GM19328 (cell line): Measurements from ENCODE around the gene GMCL1.
"Not testable (repeated sequence)": the region's sequence is repeated elsewhere in the genome, so short reads cannot be mapped to it uniquely, and the experiment has no call there.

Experiments used
- ATAC-seq: cut with Tn5 transposase; IDR thresholded peaks from one replicate; pipeline ENCODE4 v1.9.1; 2021; ENCODE audit warnings: mild to moderate bottlenecking, moderate library complexity; ENCODE audit not compliant: unreplicated experiment

Gene GMCL1

GRCh38 chr2:69846182-69847067, 17.0 kb downstream of the GMCL1 start:
- ATAC-seq: no peak

GRCh38 chr2:69847068-69847828, 17.8 kb downstream of the GMCL1 start:
- ATAC-seq: no peak

- no peak for ATAC-seq
Observed at GRCh38 chr2:69848186-69848790, 18.8 kb downstream of the GMCL1 start.

- no peak for ATAC-seq
Observed at GRCh38 chr2:69858261-69858660, 28.8 kb downstream of the GMCL1 start.

- ATAC-seq: no peak
Observed at GRCh38 chr2:69863298-69863697, 33.8 kb downstream of the GMCL1 start.

- no peak for ATAC-seq
Observed at GRCh38 chr2:69888451-69888850, 59.0 kb downstream of the GMCL1 start.

GRCh38 chr2:69889302-69889701, 59.8 kb downstream of the GMCL1 start:
- ATAC-seq: no peak

- ATAC-seq: no peak
Observed at GRCh38 chr2:69890881-69891280, 61.4 kb downstream of the GMCL1 start.

- ATAC-seq: not testable (repeated sequence)
Observed at GRCh38 chr2:69892838-69893424, 63.5 kb downstream of the GMCL1 start.

GRCh38 chr2:69893684-69894551, 64.5 kb downstream of the GMCL1 start, which contains the start of gene SNRNP27:
SNRNP27 (plus strand) TSS chr2:69893956; CDS start chr2:69893985, 29 bp downstream.
- peak; percentile 80 for ATAC-seq

GRCh38 chr2:69894737-69895136, 65.3 kb downstream of the GMCL1 start:
- ATAC-seq: not testable (repeated sequence)

GRCh38 chr2:69902213-69902922, 72.9 kb downstream of the GMCL1 start:
- ATAC-seq: no peak

- no peak for ATAC-seq
Observed at GRCh38 chr2:69907216-69907615, 77.8 kb downstream of the GMCL1 start.

GRCh38 chr2:69911985-69912563, 82.6 kb downstream of the GMCL1 start:
- ATAC-seq: no peak

- peak; percentile 85 for ATAC-seq
Observed at GRCh38 chr2:69914164-69914949, 84.9 kb downstream of the GMCL1 start.

GRCh38 chr2:69914950-69915945, 85.8 kb downstream of the GMCL1 start, which contains the start of gene MXD1:
MXD1 (plus strand) TSS chr2:69915109; CDS start chr2:69915331, 222 bp downstream.
- peak; percentile 1 for ATAC-seq

- no peak for ATAC-seq
Observed at GRCh38 chr2:69916106-69916505, 86.6 kb downstream of the GMCL1 start.
